DMS79 (cell line): Measurements from ENCODE around the gene GGNBP2.

Source experiments
- DNase-seq: peaks from one replicate; lab custom pipeline; 2025; lab: John Stamatoyannopoulos, UW

The GGNBP2 gene

GRCh38 chr17:36550491-36551417 lies 6.0 kb downstream of the GGNBP2 start:
- DNase-seq, result peak; percentile 39

GRCh38 chr17:36553459-36553858 lies 8.7 kb downstream of the GGNBP2 start:
- no peak for DNase-seq

GRCh38 chr17:36566081-36566480 lies 21.4 kb downstream of the GGNBP2 start:
- DNase-seq, result no peak

GRCh38 chr17:36575028-36575427 lies 30.3 kb downstream of the GGNBP2 start:
- no peak for DNase-seq

GRCh38 chr17:36576793-36577192 lies 32.1 kb downstream of the GGNBP2 start:
- no peak for DNase-seq

GRCh38 chr17:36578671-36579070 lies 34.0 kb downstream of the GGNBP2 start:
- no peak for DNase-seq

- DNase-seq, result no peak
These were observed 39.1 kb downstream of the GGNBP2 start for GRCh38 chr17:36583787-36584186.

- no peak for DNase-seq
These were observed 41.4 kb downstream of the GGNBP2 start for GRCh38 chr17:36586138-36586537.

- no peak for DNase-seq
These were observed 45.4 kb downstream of the GGNBP2 start for GRCh38 chr17:36590082-36590481.

- peak; percentile 50 for DNase-seq
These were observed 47.0 kb downstream of the GGNBP2 start, which contains the start of gene DHRS11 for GRCh38 chr17:36591434-36592315. DHRS11 (plus strand) TSS chr17:36591879; CDS start chr17:36592010, 131 bp downstream.

- DNase-seq, result peak; percentile 70
These were observed 47.6 kb downstream of the GGNBP2 start for GRCh38 chr17:36592316-36592715.

- DNase-seq, result no peak
These were observed 48.1 kb downstream of the GGNBP2 start for GRCh38 chr17:36592716-36593321.

- DNase-seq, result no peak
These were observed 49.1 kb downstream of the GGNBP2 start for GRCh38 chr17:36593656-36594316.

- DNase-seq, result no peak
These were observed 50.1 kb downstream of the GGNBP2 start for GRCh38 chr17:36594626-36595401.

GRCh38 chr17:36597226-36597625 lies 52.5 kb downstream of the GGNBP2 start:
- no peak for DNase-seq

GRCh38 chr17:36597866-36598777 lies 53.4 kb downstream of the GGNBP2 start:
- DNase-seq, result no peak

GRCh38 chr17:36598951-36599401 lies 54.3 kb downstream of the GGNBP2 start:
- DNase-seq, result no peak

GRCh38 chr17:36599546-36600250 lies 55.0 kb downstream of the GGNBP2 start:
- DNase-seq, result no peak

GRCh38 chr17:36600465-36600864 lies 55.7 kb downstream of the GGNBP2 start:
- DNase-seq, result no peak
